Parathyroid adenoma (tissue), 2 donors: ENCODE results near the gene NLE1.
A peak's percentile ranks its signal among the peaks of the same experiment; 100 is the strongest.
"Not testable (repeated sequence)": the region's sequence is repeated elsewhere in the genome, so short reads cannot be mapped to it uniquely, and the experiment has no call there.

Experiments
- H2AFZ ChIP-seq: fragments of 300-600 bp; sonication (generic); one replicate; pipeline ENCODE4 v1.7.0; 2017; ENCODE audit warnings: antibody characterized with exemption, mild to moderate bottlenecking
- H3K27ac ChIP-seq: fragments of 300-600 bp; sonication (generic); one replicate; pipeline ENCODE4 v1.7.0; 2017
- H3K27me3 ChIP-seq: fragments of 300-600 bp; sonication (generic); one replicate; pipeline ENCODE4 v1.7.0; 2017; ENCODE audit warnings: low read length; ENCODE audit not compliant: control insufficient read depth, insufficient read depth
- H3K36me3 ChIP-seq: fragments of 300-600 bp; sonication (generic); one replicate; pipeline ENCODE4 v1.7.0; 2017; ENCODE audit warnings: low read length; ENCODE audit not compliant: control insufficient read depth, insufficient read depth
- H3K4me1 ChIP-seq: fragments of 300-600 bp; sonication (generic); one replicate; pipeline ENCODE4 v1.7.0; 2017; ENCODE audit warnings: control low read depth
- H3K4me2 ChIP-seq: fragments of 300-600 bp; sonication (generic); one replicate; pipeline ENCODE4 v1.7.0; 2017; ENCODE audit warnings: low read length
- H3K4me3 ChIP-seq: fragments of 300-600 bp; sonication (generic); one replicate; pipeline ENCODE4 v1.7.0; 2017; ENCODE audit warnings: low read depth, low read length
- H3K79me2 ChIP-seq: fragments of 300-600 bp; sonication (generic); one replicate; pipeline ENCODE4 v1.7.0; 2017; ENCODE audit warnings: control low read depth
- H3K9ac ChIP-seq: fragments of 300-600 bp; sonication (generic); one replicate; pipeline ENCODE4 v1.7.0; 2017; ENCODE audit warnings: mild to moderate bottlenecking
- H3K9me3 ChIP-seq: fragments of 300-600 bp; sonication (generic); one replicate; pipeline ENCODE4 v1.7.0; 2017; ENCODE audit warnings: low read length; ENCODE audit not compliant: control insufficient read depth
- TF ChIP-seq, protein P1 (sequence below): fragments of 300-600 bp; sonication (generic); IDR thresholded peaks from one replicate; pipeline ENCODE4 v1.7.0; 2017; ENCODE audit warnings: antibody characterized with exemption, mild to moderate bottlenecking
- donor health status: primary hyperparathyroidism.

NLE1 gene

DNA sequence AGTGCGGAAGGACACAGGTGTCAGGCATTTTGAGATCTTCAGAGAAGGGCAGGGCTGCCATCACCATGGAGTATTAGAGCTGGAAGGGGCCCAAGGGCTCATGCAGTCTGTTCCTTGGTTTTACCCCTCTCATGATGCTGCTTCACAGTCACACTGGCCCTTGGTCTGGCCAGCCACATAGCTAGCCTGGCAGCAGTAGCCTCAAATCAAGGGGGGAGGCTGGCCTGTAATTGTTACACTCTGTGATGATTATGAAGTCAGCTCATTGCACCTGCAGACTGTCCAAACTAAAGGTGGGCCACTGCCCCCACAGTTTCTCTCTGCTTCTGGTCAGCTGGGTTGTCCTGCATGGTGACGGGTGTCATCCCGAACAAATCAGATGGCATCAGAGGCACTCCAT lies 20.8 kb downstream of the NLE1 start, which contains the start of gene FNDC8:
TSS of gene FNDC8 (plus strand) at position 301 of the 400 bp plus-strand sequence. CDS start at position 380, 79 bp downstream.
- TF ChIP-seq, protein P1, sequence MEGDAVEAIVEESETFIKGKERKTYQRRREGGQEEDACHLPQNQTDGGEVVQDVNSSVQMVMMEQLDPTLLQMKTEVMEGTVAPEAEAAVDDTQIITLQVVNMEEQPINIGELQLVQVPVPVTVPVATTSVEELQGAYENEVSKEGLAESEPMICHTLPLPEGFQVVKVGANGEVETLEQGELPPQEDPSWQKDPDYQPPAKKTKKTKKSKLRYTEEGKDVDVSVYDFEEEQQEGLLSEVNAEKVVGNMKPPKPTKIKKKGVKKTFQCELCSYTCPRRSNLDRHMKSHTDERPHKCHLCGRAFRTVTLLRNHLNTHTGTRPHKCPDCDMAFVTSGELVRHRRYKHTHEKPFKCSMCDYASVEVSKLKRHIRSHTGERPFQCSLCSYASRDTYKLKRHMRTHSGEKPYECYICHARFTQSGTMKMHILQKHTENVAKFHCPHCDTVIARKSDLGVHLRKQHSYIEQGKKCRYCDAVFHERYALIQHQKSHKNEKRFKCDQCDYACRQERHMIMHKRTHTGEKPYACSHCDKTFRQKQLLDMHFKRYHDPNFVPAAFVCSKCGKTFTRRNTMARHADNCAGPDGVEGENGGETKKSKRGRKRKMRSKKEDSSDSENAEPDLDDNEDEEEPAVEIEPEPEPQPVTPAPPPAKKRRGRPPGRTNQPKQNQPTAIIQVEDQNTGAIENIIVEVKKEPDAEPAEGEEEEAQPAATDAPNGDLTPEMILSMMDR = no peak
- peaks cover 9% of the 10 kb centered on the region for H3K4me1 ChIP-seq
- no peak within 1 kb of the TSS for H3K27ac ChIP-seq
- H3K4me2 ChIP-seq = no peak within 1 kb of the TSS
- H3K36me3 ChIP-seq = no peaks in the 10 kb centered on the region
- H3K9ac ChIP-seq = no peak within 1 kb of the TSS
- H3K27me3 ChIP-seq = no peaks in the 10 kb centered on the region
- H3K79me2 ChIP-seq = peaks cover 11% of the 10 kb centered on the region
- H3K9me3 ChIP-seq = no peaks in the 10 kb centered on the region
- H3K4me3 ChIP-seq = no peak within 1 kb of the TSS
- no peak within 1 kb of the TSS for H2AFZ ChIP-seq

DNA sequence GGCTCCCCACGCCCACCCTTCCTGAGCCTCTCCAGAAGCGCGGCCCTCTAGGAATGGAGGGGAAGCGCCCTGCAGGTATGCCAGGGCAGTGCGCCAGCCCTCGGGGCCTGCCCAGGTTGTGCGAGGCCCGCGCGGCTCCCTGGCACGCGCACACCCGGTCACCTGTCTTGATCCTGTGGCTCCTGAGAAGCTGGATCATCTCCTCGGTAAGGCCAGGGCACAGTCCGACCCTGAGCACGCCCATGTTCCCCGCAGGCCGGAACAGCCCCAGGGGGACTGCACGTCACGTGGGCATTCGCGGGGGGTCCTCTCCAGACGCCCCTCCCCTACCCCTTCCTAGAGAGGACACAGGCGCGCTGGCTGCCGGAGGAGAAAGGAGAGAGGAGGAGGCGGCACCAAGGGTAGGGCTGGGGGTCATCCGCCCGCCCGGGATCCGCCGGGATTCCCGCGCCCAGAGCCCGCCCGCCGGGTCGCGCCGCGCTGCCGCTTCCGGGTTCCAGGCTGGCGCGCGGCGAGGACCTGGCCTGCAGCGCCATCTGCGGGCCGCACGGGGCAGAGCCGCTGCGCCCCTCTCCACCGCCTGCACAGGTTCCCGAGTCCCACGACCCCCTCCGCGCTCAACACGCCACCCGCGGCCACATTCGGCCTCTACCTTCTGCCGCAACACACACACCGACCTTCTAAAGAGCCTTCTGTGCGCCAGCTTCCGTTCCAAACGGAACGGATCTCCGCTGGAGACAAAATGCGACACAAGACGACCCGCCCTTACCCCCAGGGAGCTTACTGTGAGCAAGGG lies 22.5 kb downstream of the NLE1 start, which contains the start of gene RAD51D:
TSS of gene RAD51D (minus strand) at position 491 of the 796 bp plus-strand sequence. CDS start at position 244, 247 bp downstream.
- Histone ChIP-seq H3K4me1 (peaks cover 9% of the 10 kb centered on the region), H3K4me3 (peak within 1 kb of the TSS; percentile 75), H3K27me3 (no peaks in the 10 kb centered on the region), H3K36me3 (no peaks in the 10 kb centered on the region), H3K9me3 (no peaks in the 10 kb centered on the region), H3K79me2 (peaks cover 11% of the 10 kb centered on the region), H3K27ac (peak within 1 kb of the TSS; percentile 32), H3K9ac (peak within 1 kb of the TSS; percentile 79), H3K4me2 (peak within 1 kb of the TSS; percentile 80), H2AFZ (peak within 1 kb of the TSS; percentile 97)
- TF ChIP-seq, protein P1 = peak; percentile 94

DNA sequence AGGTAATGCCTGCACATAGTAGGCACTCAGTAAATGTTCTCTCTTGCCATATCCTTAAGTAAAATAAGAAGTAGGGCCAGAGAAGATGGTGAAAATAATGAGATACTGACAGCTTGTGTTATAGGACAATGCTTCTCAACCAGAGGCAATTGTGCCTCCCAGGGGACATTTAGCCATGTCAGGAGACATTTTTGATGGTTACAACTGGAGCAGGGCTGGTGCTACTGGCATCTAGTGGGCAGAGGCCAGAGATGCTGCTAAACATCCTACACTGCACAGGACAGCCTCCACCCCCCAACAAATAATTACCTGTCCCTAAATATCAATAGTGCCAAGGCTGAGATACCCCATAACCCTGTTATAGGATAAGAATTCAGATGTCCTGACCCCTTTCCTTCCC lies 24.1 kb downstream of the NLE1 start:
- H3K27ac ChIP-seq = no peak overlapping the region
- no peak overlapping the region for H3K4me2 ChIP-seq
- H3K9ac ChIP-seq = no peak overlapping the region
- H3K4me1 ChIP-seq = peaks cover 9% of the 10 kb centered on the region
- no peak overlapping the region for H3K4me3 ChIP-seq
- no peaks in the 10 kb centered on the region for H3K9me3 ChIP-seq
- H3K27me3 ChIP-seq = no peaks in the 10 kb centered on the region
- H2AFZ ChIP-seq = no peak overlapping the region
- H3K79me2 ChIP-seq = peaks cover 11% of the 10 kb centered on the region
- TF ChIP-seq, protein P1 = no peak
- H3K36me3 ChIP-seq = no peaks in the 10 kb centered on the region

DNA sequence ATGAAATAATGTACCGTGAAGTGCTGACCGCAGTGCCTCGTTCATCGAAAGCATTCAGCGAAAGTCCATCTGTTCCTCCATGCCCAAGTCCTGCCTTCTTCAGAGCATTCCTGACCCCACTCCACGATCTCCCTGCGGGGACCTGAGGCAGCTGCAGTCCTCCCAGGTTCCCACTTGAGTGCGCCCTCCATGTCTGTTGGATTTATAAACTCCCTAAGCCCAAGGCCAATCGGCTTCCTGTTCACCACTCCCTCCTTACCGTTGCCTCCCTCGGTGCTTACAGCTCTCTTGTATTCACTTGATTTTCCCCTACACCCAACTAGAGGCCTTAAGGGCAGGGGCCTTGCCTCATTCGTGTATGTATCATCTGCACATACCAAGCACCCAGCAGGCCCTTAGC lies 25.3 kb downstream of the NLE1 start:
- Histone ChIP-seq H3K9me3 (no peaks in the 10 kb centered on the region), H3K36me3 (no peaks in the 10 kb centered on the region), H2AFZ (no peak overlapping the region), H3K9ac (no peak overlapping the region), H3K79me2 (peaks cover 11% of the 10 kb centered on the region), H3K4me1 (peaks cover 9% of the 10 kb centered on the region), H3K4me2 (no peak overlapping the region), H3K27me3 (no peaks in the 10 kb centered on the region), H3K27ac (no peak overlapping the region), H3K4me3 (no peak overlapping the region)
- TF ChIP-seq, protein P1 = no peak

DNA sequence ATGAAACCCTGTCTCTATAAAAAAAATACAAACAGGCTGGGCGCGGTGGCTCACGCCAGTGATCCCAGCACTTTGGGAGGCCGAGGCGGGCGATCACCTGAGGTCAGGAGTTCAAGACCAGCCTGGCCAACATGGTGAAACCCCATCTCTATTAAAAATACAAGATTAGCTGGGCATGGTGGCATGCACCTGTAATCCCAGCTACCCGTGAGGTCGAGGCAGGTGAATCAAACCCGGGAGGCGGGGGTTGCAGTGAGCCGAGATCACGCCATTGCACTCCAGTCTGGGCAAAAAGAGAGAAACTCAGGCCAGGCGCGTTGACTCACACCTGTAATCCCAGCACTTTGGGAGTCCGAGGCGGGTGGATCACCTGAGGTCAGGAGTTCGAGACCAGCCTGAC lies 31.3 kb downstream of the NLE1 start:
- H3K27me3 ChIP-seq, H2AFZ ChIP-seq, H3K27ac ChIP-seq, H3K79me2 ChIP-seq, H3K4me3 ChIP-seq, H3K4me2 ChIP-seq, H3K4me1 ChIP-seq, H3K9me3 ChIP-seq, H3K9ac ChIP-seq, H3K36me3 ChIP-seq: not testable (repeated sequence)
